Measurements from ENCODE around the gene MAML3.

Gene MAML3

GRCh38 chr4:140150636-140150885 lies 3.4 kb downstream of the MAML3 start:
- no peak for TF ChIP-seq CTCF (IDR thresholded peaks at IDR 0.05; ENCODE audit: extremely low read depth, missing control alignments)
- DNase-seq (ENCODE audit: low spot score): no peak

DNA sequence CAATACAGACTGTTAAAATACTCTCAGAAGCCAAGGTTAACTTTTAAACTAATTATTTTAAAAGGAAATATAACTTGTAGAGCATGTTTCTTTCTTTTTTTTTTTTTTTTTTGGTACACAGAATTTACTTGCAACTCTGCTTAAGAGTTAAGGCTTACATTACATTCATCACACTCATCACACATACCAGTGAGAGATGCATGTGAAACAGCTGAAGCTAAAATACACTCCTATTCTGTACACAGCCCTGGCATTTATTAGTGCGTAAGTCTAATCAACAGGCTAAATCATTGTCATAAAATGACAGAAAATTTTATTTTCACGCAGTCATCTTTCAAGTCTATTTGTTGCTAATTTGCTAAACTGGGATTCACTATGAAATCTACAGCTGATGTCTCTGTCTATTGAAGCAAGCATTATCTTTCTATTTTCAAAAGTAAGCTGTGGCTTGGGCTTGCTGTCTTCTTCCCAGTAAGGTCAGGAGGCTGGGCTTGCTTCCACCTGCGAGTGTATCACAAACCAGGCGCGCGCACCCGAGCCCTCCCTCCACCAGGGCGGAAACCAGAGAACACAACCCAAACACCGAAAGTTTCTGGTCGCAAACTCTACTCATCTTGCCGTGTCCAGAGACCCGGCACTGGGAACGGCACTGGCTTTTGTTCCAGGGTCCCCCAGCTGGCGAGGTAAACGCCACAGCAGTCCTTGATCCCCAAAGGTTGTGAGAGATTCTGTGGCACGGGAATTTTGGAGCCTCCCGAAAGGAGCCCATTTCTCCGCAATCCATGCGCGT lies 3.9 kb downstream of the MAML3 start:
- DNase-seq (ENCODE audit: low spot score): peak; percentile 20
- no peak for TF ChIP-seq CTCF (IDR thresholded peaks at IDR 0.05; ENCODE audit: extremely low read depth, missing control alignments)

DNA sequence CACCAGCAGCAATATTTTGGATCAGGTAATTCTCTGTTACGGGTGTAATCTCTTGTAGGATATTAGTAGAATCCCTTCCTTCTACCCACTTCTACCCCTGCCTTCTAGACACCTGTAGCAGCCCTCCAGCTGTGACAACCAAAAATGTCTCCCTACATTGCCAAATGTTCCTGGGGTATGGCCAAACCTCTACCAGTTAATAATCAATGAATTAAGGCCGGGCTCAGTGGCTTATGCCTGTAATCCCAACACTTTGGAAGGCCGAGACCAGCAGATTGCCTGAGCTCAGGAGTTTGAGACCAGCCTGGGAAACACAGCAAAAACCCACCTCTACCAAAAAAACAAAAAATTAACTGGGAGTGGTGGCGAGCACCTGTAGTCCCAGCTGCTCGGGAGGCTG lies 9.9 kb downstream of the MAML3 start:
- DNase-seq (ENCODE audit: low spot score): no peak
- no peak for TF ChIP-seq CTCF (IDR thresholded peaks at IDR 0.05; ENCODE audit: extremely low read depth, missing control alignments)

GRCh38 chr4:140141210-140141835 lies 12.7 kb downstream of the MAML3 start:
- no peak for TF ChIP-seq CTCF (IDR thresholded peaks at IDR 0.05; ENCODE audit: extremely low read depth, missing control alignments)
- DNase-seq (ENCODE audit: low spot score): no peak

- TF ChIP-seq CTCF (IDR thresholded peaks at IDR 0.05; ENCODE audit: extremely low read depth, missing control alignments): no peak
- DNase-seq (ENCODE audit: low spot score): no peak
Measured at GRCh38 chr4:140140566-140140965, 13.4 kb downstream of the MAML3 start.

GRCh38 chr4:140138428-140138827 lies 15.6 kb downstream of the MAML3 start:
- no peak for TF ChIP-seq CTCF (IDR thresholded peaks at IDR 0.05; ENCODE audit: extremely low read depth, missing control alignments)
- no peak for DNase-seq (ENCODE audit: low spot score)

GRCh38 chr4:140137671-140138070 lies 16.3 kb downstream of the MAML3 start:
- no peak for TF ChIP-seq CTCF (IDR thresholded peaks at IDR 0.05; ENCODE audit: extremely low read depth, missing control alignments)
- DNase-seq (ENCODE audit: low spot score): no peak
